Prostate gland (tissue), 2 donors: ENCODE measurements around the gene PRDM10. TPM values are rescaled to one million over a fixed set of nuclear protein-coding genes. Genes with fewer than 3 reads are reported as not detected.

ENCODE experiments used
- DNase-seq: peaks from one replicate; pipeline ENCODE4 v3.0.0-alpha.2; 2019; ENCODE audit warnings: low spot score
- H3K27ac ChIP-seq, 2 donors: fragments of 200-600 bp; sonication (generic); 2 replicates each; pipeline ENCODE4 v1.5.1; 2017 to 2019
- H3K27me3 ChIP-seq: fragments of 200-600 bp; sonication (generic); replicated peaks from 2 replicates; pipeline ENCODE4 v1.5.1; 2019; ENCODE audit not compliant: insufficient read depth
- H3K36me3 ChIP-seq, 2 donors: fragments of 200-600 bp; sonication (generic); 1 replicate in 1 of 2; 2 replicates in 1 of 2; pipeline versions ENCODE4 v1.5.1 to v1.8.1; 2017 to 2019
- H3K4me1 ChIP-seq: fragments of 200-600 bp; sonication (generic); replicated peaks from 2 replicates; pipeline ENCODE4 v1.5.1; 2019
- H3K4me3 ChIP-seq, 2 donors: fragments of 200-600 bp; sonication (generic); 2 replicates each; pipeline ENCODE4 v1.5.1; 2017 to 2019
- H3K9me3 ChIP-seq: fragments of 200-600 bp; sonication (generic); 2 replicates; pipeline ENCODE4 v1.5.1; 2017
- POLR2A ChIP-seq: fragments of 450-650 bp; IDR thresholded peaks from one replicate; pipeline ENCODE4 v1.6.1; 2016; ENCODE audit warnings: antibody characterized with exemption, mild to moderate bottlenecking
- POLR2AphosphoS5 ChIP-seq: sonication (generic); formaldehyde crosslinking; IDR thresholded peaks from one replicate; pipeline ENCODE4 v1.6.1; 2017; ENCODE audit warnings: antibody characterized with exemption
- WGBS: methylation state at CpG from one replicate; pipeline ENCODE4 v1.1.5; 2018; 5-methylcytosine and 5-hydroxymethylcytosine counted together
- intact Hi-C: fragments of 100-400 bp; cut with DNase I; formaldehyde crosslinking; loops from one replicate; pipeline ENCODE4 v1.14.2; 2022
- total RNA-seq, 2 donors: library from RNA; depleted of rRNA; stranded (reverse); fragments of >200 nt; gene quantifications; one replicate each; pipeline ENCODE4 v1.1.0, GENCODE V29; 2016
- TF ChIP-seq, protein P1 (sequence below), 4 experiments: fragments of 200-600 bp in 2 of 4; fragments of 450-650 bp in 2 of 4; sonication (generic) in 2 of 4; IDR thresholded peaks; 1 replicate in 3 of 4; 2 replicates in 1 of 4; pipeline ENCODE4 v1.5.1; 2016 to 2019; ENCODE audit warnings: antibody characterized with exemption in 4 of 4, mild to moderate bottlenecking in 2 of 4, moderate library complexity in 2 of 4

PRDM10 gene
- total RNA-seq, 2 donors from 2014 or later, result 7.0 to 7.7 TPM

DNA sequence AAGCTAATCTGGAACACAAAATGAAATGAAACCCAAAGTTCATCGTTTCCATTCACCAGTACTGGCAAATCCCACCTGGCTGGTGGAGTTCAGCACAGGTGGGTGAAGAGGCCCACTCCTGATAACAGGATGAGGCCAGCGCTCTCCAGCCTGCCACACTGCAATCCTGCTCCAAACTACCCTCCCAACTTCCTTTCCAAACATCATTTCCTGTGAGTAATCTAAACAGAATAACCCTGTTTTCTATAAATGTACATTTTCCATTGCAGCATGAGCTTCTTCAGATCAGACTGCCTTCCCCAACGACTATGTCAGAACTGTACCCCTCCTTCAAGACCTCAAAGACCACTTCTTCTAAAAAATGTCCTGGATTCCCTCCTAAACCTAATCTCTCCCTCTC, 91.3 kb downstream of the PRDM10 start:
- H3K27me3 ChIP-seq, result no peaks in the 10 kb centered on the region
- peaks cover 0 to 5% of the 10 kb centered on the region in 2 donors for H3K36me3 ChIP-seq
- H3K27ac ChIP-seq, result no peak overlapping the region
- no peak overlapping the region for H3K4me3 ChIP-seq
- DNase-seq, result no peak
- 62% methylated on average over 3 of the region's 3 CpGs for WGBS
- no peaks in the 10 kb centered on the region for H3K9me3 ChIP-seq
- TF ChIP-seq POLR2A, result no peak
- TF ChIP-seq, protein P1, sequence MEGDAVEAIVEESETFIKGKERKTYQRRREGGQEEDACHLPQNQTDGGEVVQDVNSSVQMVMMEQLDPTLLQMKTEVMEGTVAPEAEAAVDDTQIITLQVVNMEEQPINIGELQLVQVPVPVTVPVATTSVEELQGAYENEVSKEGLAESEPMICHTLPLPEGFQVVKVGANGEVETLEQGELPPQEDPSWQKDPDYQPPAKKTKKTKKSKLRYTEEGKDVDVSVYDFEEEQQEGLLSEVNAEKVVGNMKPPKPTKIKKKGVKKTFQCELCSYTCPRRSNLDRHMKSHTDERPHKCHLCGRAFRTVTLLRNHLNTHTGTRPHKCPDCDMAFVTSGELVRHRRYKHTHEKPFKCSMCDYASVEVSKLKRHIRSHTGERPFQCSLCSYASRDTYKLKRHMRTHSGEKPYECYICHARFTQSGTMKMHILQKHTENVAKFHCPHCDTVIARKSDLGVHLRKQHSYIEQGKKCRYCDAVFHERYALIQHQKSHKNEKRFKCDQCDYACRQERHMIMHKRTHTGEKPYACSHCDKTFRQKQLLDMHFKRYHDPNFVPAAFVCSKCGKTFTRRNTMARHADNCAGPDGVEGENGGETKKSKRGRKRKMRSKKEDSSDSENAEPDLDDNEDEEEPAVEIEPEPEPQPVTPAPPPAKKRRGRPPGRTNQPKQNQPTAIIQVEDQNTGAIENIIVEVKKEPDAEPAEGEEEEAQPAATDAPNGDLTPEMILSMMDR (IDR thresholded peaks at IDR 0.05), result no peak
- TF ChIP-seq POLR2AphosphoS5, result no peak
- intact Hi-C loops, result no loop called here
- no peaks in the 10 kb centered on the region for H3K4me1 ChIP-seq

GRCh38 chr11:129910360-129910759, 92.3 kb downstream of the PRDM10 start:
- intact Hi-C loops, result no loop called here
- WGBS, result 83% methylated on average over 7 of the region's 7 CpGs
- no peaks in the 10 kb centered on the region for H3K9me3 ChIP-seq
- DNase-seq, result no peak
- TF ChIP-seq POLR2A (no peak), POLR2AphosphoS5 (no peak)
- TF ChIP-seq, protein P1 (IDR thresholded peaks at IDR 0.05), result no peak
- H3K4me1 ChIP-seq, result no peaks in the 10 kb centered on the region
- peaks cover 0 to 5% of the 10 kb centered on the region in 2 donors for H3K36me3 ChIP-seq
- H3K27me3 ChIP-seq, result no peaks in the 10 kb centered on the region
- H3K27ac ChIP-seq, result no peak overlapping the region
- no peak overlapping the region for H3K4me3 ChIP-seq

DNA sequence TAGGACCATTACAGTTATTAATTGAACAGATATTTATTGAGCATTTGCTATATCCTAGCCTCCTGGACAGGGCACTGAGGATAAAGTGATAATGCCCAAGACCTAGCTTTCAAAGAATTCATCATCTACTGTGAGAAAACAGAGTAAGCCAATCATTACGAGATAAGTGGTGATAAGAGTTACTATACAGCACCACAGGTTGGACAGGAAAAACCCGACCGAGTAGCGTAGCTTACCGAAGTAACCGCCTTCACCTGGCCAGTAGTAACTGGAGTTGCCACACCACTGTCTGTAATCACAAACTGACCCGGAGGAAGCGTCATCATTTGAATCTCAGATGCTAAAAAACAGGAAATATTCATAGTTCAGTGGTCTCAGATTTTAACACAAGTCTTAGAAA, 97.2 kb downstream of the PRDM10 start:
- Histone ChIP-seq H3K27me3 (no peaks in the 10 kb centered on the region), H3K4me1 (no peaks in the 10 kb centered on the region), H3K4me3 (no peak overlapping the region), H3K9me3 (no peaks in the 10 kb centered on the region), H3K36me3 (no peaks in the 10 kb centered on the region), H3K27ac (no peak overlapping the region)
- intact Hi-C loops, result no loop called here
- DNase-seq, result peak; percentile 20
- 83% methylated on average over 8 of the region's 8 CpGs for WGBS
- TF ChIP-seq POLR2A (no peak), POLR2AphosphoS5 (peak; percentile 44)
- TF ChIP-seq, protein P1 (IDR thresholded peaks at IDR 0.05), result no peak

GRCh38 chr11:129896062-129896461, 106.6 kb downstream of the PRDM10 start:
- intact Hi-C loops, result loop anchor here (10.0 kb wide), 1 partner anchor 111 kb away; no protein-coding TSS in a partner anchor
- no peak for DNase-seq
- no peaks in the 10 kb centered on the region for H3K4me1 ChIP-seq
- H3K27me3 ChIP-seq, result no peaks in the 10 kb centered on the region
- peak overlapping the region; percentile 72 to 84 for H3K4me3 ChIP-seq
- WGBS, result 64% methylated on average over 9 of the region's 9 CpGs
- no peaks in the 10 kb centered on the region for H3K36me3 ChIP-seq
- TF ChIP-seq POLR2AphosphoS5 (no peak), POLR2A (no peak)
- TF ChIP-seq, protein P1 (IDR thresholded peaks at IDR 0.05), result no peak
- no peaks in the 10 kb centered on the region for H3K9me3 ChIP-seq
- H3K27ac ChIP-seq, result peak overlapping the region; percentile 64 to 80
